ENCODE data around the gene NT5C3A. TPM values are rescaled to one million over a fixed set of nuclear protein-coding genes. Genes with fewer than 3 reads are reported as not detected.
A peak's percentile ranks its signal among the peaks of the same experiment; 100 is the strongest.

Gene NT5C3A
- total and polyA plus RNA-seq, 9 of the 15 experiments (the other 6 are each of a cell fraction or from before 2014, with no cell fraction given): 18.6 to 60.1 (median 40.0) TPM

DNA sequence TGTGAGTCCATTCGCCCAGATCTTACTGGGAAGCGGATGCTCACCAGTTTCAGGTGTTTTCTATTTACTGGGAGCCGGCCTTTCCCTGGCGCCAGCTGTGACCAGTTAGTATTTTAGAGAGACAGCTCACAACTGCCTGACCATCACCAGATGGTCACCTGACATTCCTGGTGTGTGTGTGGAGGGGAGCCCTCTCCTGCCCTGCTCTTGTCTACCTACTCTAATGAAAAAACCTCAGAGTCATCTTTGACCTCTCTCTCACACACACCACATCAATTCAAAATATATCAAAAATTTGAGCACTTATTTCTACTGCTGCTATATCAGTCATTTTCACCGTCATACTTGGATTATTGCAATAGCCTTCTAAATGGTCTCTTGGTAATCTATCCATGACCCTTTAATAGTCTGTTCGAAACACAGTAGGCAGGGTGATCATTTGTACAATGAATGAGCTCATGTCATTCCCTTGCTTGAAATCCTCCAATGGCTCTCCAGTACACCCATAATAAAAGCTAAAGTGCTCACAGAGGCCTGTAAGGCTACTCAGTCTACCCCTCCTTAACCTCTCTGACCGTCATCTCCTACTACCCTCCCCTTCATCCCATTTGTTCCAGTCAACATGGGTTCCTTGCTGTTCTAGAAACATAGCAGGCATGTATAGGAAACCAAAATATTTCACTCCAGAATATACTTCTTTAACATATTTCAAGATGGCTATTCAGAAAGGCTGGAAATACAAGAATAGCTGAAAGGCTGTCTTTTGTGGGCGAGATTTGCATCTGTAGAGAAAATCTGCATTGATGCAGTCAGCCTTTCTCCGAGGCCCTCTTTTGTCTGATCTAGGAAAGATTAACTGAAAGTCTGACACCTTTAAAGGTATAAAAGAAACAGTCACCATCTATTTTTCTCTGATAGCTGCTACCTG, 17.5 kb upstream of the NT5C3A start:
- CTCF ChIA-PET (ENCODE audit: low intra/inter-chr PET ratio): no interaction called here
- H3K4me3 ChIP-seq: no peak overlapping the region
- H3K79me2 ChIP-seq (ENCODE audit: control insufficient read depth, insufficient read depth, low read length): no peaks in the 10 kb centered on the region
- TF ChIP-seq, protein P1, sequence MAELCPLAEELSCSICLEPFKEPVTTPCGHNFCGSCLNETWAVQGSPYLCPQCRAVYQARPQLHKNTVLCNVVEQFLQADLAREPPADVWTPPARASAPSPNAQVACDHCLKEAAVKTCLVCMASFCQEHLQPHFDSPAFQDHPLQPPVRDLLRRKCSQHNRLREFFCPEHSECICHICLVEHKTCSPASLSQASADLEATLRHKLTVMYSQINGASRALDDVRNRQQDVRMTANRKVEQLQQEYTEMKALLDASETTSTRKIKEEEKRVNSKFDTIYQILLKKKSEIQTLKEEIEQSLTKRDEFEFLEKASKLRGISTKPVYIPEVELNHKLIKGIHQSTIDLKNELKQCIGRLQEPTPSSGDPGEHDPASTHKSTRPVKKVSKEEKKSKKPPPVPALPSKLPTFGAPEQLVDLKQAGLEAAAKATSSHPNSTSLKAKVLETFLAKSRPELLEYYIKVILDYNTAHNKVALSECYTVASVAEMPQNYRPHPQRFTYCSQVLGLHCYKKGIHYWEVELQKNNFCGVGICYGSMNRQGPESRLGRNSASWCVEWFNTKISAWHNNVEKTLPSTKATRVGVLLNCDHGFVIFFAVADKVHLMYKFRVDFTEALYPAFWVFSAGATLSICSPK (IDR thresholded peaks at IDR 0.05; ENCODE audit: borderline replicate concordance): no peak
- no peak for TF ChIP-seq SPI1 (IDR thresholded peaks at IDR 0.05; ENCODE audit: borderline replicate concordance, low read depth, low read length)
- TF ChIP-seq, protein P2, sequence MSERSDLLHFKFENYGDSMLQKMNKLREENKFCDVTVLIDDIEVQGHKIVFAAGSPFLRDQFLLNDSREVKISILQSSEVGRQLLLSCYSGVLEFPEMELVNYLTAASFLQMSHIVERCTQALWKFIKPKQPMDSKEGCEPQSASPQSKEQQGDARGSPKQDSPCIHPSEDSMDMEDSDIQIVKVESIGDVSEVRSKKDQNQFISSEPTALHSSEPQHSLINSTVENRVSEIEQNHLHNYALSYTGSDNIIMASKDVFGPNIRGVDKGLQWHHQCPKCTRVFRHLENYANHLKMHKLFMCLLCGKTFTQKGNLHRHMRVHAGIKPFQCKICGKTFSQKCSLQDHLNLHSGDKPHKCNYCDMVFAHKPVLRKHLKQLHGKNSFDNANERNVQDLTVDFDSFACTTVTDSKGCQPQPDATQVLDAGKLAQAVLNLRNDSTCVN (CRISPR knock-in tag; IDR thresholded peaks at IDR 0.05): no peak
- TF ChIP-seq, protein P3, sequence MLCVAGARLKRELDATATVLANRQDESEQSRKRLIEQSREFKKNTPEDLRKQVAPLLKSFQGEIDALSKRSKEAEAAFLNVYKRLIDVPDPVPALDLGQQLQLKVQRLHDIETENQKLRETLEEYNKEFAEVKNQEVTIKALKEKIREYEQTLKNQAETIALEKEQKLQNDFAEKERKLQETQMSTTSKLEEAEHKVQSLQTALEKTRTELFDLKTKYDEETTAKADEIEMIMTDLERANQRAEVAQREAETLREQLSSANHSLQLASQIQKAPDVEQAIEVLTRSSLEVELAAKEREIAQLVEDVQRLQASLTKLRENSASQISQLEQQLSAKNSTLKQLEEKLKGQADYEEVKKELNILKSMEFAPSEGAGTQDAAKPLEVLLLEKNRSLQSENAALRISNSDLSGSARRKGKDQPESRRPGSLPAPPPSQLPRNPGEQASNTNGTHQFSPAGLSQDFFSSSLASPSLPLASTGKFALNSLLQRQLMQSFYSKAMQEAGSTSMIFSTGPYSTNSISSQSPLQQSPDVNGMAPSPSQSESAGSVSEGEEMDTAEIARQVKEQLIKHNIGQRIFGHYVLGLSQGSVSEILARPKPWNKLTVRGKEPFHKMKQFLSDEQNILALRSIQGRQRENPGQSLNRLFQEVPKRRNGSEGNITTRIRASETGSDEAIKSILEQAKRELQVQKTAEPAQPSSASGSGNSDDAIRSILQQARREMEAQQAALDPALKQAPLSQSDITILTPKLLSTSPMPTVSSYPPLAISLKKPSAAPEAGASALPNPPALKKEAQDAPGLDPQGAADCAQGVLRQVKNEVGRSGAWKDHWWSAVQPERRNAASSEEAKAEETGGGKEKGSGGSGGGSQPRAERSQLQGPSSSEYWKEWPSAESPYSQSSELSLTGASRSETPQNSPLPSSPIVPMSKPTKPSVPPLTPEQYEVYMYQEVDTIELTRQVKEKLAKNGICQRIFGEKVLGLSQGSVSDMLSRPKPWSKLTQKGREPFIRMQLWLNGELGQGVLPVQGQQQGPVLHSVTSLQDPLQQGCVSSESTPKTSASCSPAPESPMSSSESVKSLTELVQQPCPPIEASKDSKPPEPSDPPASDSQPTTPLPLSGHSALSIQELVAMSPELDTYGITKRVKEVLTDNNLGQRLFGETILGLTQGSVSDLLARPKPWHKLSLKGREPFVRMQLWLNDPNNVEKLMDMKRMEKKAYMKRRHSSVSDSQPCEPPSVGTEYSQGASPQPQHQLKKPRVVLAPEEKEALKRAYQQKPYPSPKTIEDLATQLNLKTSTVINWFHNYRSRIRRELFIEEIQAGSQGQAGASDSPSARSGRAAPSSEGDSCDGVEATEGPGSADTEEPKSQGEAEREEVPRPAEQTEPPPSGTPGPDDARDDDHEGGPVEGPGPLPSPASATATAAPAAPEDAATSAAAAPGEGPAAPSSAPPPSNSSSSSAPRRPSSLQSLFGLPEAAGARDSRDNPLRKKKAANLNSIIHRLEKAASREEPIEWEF (CRISPR knock-in tag; IDR thresholded peaks at IDR 0.05): no peak
- no peak overlapping the region for H3K9ac ChIP-seq (ENCODE audit: insufficient read depth in 1 of 2, low read depth in 2 of 2, low read length in 2 of 2)
- no peaks in the 10 kb centered on the region; a peak in 1 of 5 replicates for H3K27me3 ChIP-seq (ENCODE audit: control insufficient read depth in 2 of 2, insufficient read depth in 2 of 2, low read length in 2 of 2)
- POLR2A ChIA-PET: interaction anchor here (0.8 to 1.0 kb wide), 2 partner anchors 13 to 18 kb away, joined by 3 to 7 read pairs; partner anchors contain the start of gene NT5C3A
- in situ Hi-C loops (cut with MboI): no loop called here
- 17% methylated on average over 9 of the region's 9 CpGs for whole genome bisulfite sequencing (ENCODE audit: insufficient coverage, low coverage, missing lambda C conversion rate)
- H3K4me1 ChIP-seq (replicated peaks in 1 of 2; ENCODE audit: control insufficient read depth in 2 of 2, insufficient read depth in 2 of 2, low read length in 2 of 2): no peaks in the 10 kb centered on the region
- no peak overlapping the region for H3K4me2 ChIP-seq (ENCODE audit: insufficient read depth, low read length)
- DNase-seq (ENCODE audit: extremely low read depth in 1 of 4, low spot score in 3 of 4) (no peak), ATAC-seq (no peak), FAIRE-seq (no peak)
- H3K36me3 ChIP-seq (ENCODE audit: control insufficient read depth, insufficient read depth, low read length): no peaks in the 10 kb centered on the region
- H3K9me1 ChIP-seq (ENCODE audit: control insufficient read depth, insufficient read depth, low read length): no peaks in the 10 kb centered on the region
- H2AFZ ChIP-seq (ENCODE audit: low read depth, low read length): 0 out of 2 replicates have a peak overlapping the region, but pooled peaks have one; percentile 47
- intact Hi-C loops (cut with micrococcal nuclease): no loop called here
- BruUV-seq (replicated peaks): no TSS peak
- H4K20me1 ChIP-seq (replicated peaks; ENCODE audit: control insufficient read depth, insufficient read depth, low read length): no peaks in the 10 kb centered on the region
- no peaks in the 10 kb centered on the region for H3K9me3 ChIP-seq (replicated peaks; ENCODE audit: control insufficient read depth, insufficient read depth, low read depth, low read length)
- no peak overlapping the region for H3K27ac ChIP-seq (ENCODE audit: extremely low read depth, low read depth, low read length)
